KMS-11 (cell line): ENCODE measurements around the gene CERS6.

Experiments used
- H2AFZ ChIP-seq: fragments of 200-600 bp; sonication (generic); 2 replicates; pipeline ENCODE4 v1.6.1; 2016; ENCODE audit warnings: antibody characterized with exemption, mixed run types, low read depth
- H3K27ac ChIP-seq: fragments of 200-600 bp; sonication (generic); 2 replicates; pipeline ENCODE4 v1.6.1; 2016; ENCODE audit warnings: mild to moderate bottlenecking, mixed run types
- H3K27me3 ChIP-seq: fragments of 200-600 bp; sonication (generic); 2 replicates; pipeline ENCODE4 v1.6.1; 2017; ENCODE audit warnings: mild to moderate bottlenecking, low read depth, mixed run types, moderate library complexity; ENCODE audit not compliant: insufficient read depth
- H3K36me3 ChIP-seq: fragments of 200-600 bp; sonication (generic); 2 replicates; pipeline ENCODE4 v1.6.1; 2017; ENCODE audit warnings: mild to moderate bottlenecking, mixed run types; ENCODE audit not compliant: insufficient read depth
- H3K4me1 ChIP-seq: fragments of 200-600 bp; sonication (generic); 2 replicates; pipeline ENCODE4 v1.6.1; 2016; ENCODE audit warnings: mild to moderate bottlenecking, low read depth, mixed run types; ENCODE audit not compliant: poor library complexity, severe bottlenecking
- H3K4me2 ChIP-seq: fragments of 200-600 bp; sonication (generic); 2 replicates; pipeline ENCODE4 v1.7.0; 2016; ENCODE audit warnings: mild to moderate bottlenecking, mixed run types
- H3K4me3 ChIP-seq: fragments of 200-600 bp; sonication (generic); IDR thresholded peaks from 2 replicates; pipeline ENCODE4 v1.6.1; 2017; ENCODE audit warnings: low read depth, low read length, mixed read lengths; ENCODE audit not compliant: insufficient read depth
- H3K79me2 ChIP-seq: fragments of 200-600 bp; sonication (generic); 2 replicates; pipeline ENCODE4 v1.6.1; 2016; ENCODE audit warnings: low read depth, mixed run types; ENCODE audit not compliant: insufficient read depth
- H3K9ac ChIP-seq: fragments of 200-600 bp; sonication (generic); 2 replicates; pipeline ENCODE4 v1.6.1; 2016; ENCODE audit warnings: mild to moderate bottlenecking, mixed run types
- H4K20me1 ChIP-seq: fragments of 200-600 bp; sonication (generic); 2 replicates; pipeline ENCODE4 v1.6.1; 2016; ENCODE audit warnings: mild to moderate bottlenecking, mixed run types; ENCODE audit not compliant: insufficient read depth
- CTCF ChIP-seq: fragments of 200-600 bp; sonication (generic); conservative IDR thresholded peaks from 2 replicates; pipeline ENCODE4 v1.6.1; 2017; ENCODE audit warnings: low read depth, mild to moderate bottlenecking, antibody characterized with exemption, low read length, moderate library complexity, mixed read lengths

The CERS6 gene

GRCh38 chr2:168593713-168594112 lies 137.6 kb downstream of the CERS6 start:
- H3K36me3 ChIP-seq = no peaks in the 10 kb centered on the region
- H3K4me3 ChIP-seq = no peak overlapping the region
- H2AFZ ChIP-seq = no peak overlapping the region
- no peak overlapping the region for H3K4me2 ChIP-seq
- H3K9ac ChIP-seq = no peak overlapping the region
- H3K4me1 ChIP-seq = peaks cover 19% of the 10 kb centered on the region
- H4K20me1 ChIP-seq = no peaks in the 10 kb centered on the region
- TF ChIP-seq CTCF = no peak
- no peak overlapping the region for H3K27ac ChIP-seq
- H3K79me2 ChIP-seq = no peaks in the 10 kb centered on the region
- no peaks in the 10 kb centered on the region for H3K27me3 ChIP-seq

- no peaks in the 10 kb centered on the region for H3K27me3 ChIP-seq
- H2AFZ ChIP-seq = no peak overlapping the region
- no peaks in the 10 kb centered on the region for H3K79me2 ChIP-seq
- no peak overlapping the region for H3K4me3 ChIP-seq
- no peak for TF ChIP-seq CTCF
- H4K20me1 ChIP-seq = no peaks in the 10 kb centered on the region
- peaks cover 19% of the 10 kb centered on the region for H3K4me1 ChIP-seq
- H3K36me3 ChIP-seq = no peaks in the 10 kb centered on the region
- H3K4me2 ChIP-seq = 0 out of 2 replicates have a peak overlapping the region, but pooled peaks have one; percentile 11
- H3K27ac ChIP-seq = peak overlapping the region; percentile 15; the same call in 1 of the 2 replicates
- H3K9ac ChIP-seq = no peak overlapping the region
These were observed 138.7 kb downstream of the CERS6 start for GRCh38 chr2:168594778-168595177.

- TF ChIP-seq CTCF = no peak
- Histone ChIP-seq H2AFZ (no peak overlapping the region), H3K79me2 (no peaks in the 10 kb centered on the region), H3K27ac (no peak overlapping the region), H3K4me3 (no peak overlapping the region), H3K9ac (no peak overlapping the region), H3K4me2 (no peak overlapping the region), H3K4me1 (peaks cover 19% of the 10 kb centered on the region), H3K36me3 (no peaks in the 10 kb centered on the region), H3K27me3 (no peaks in the 10 kb centered on the region), H4K20me1 (no peaks in the 10 kb centered on the region)
These were observed 141.0 kb downstream of the CERS6 start for GRCh38 chr2:168596881-168597655.

- no peak overlapping the region for H2AFZ ChIP-seq
- peaks cover 11% of the 10 kb centered on the region for H3K4me1 ChIP-seq
- H3K79me2 ChIP-seq = no peaks in the 10 kb centered on the region
- H3K27ac ChIP-seq = no peak overlapping the region
- no peaks in the 10 kb centered on the region for H3K36me3 ChIP-seq
- no peaks in the 10 kb centered on the region for H3K27me3 ChIP-seq
- no peak overlapping the region for H3K9ac ChIP-seq
- H3K4me3 ChIP-seq = no peak overlapping the region
- no peak for TF ChIP-seq CTCF
- no peaks in the 10 kb centered on the region for H4K20me1 ChIP-seq
- H3K4me2 ChIP-seq = no peak overlapping the region
These were observed 143.7 kb downstream of the CERS6 start for GRCh38 chr2:168599738-168600137.
